A673 (cell line): ENCODE measurements around the gene CDK5RAP2. TPM values are rescaled to one million over a fixed set of nuclear protein-coding genes. Genes with fewer than 3 reads are reported as not detected.

ENCODE experiments used
- BruUV-seq: library from RNA; stranded (reverse); fragments of 400-500 nt; replicated peaks from 2 replicates; lab custom pipeline; 2021; lab: Mats Ljungman, UMichigan
- CTCF ChIA-PET: fragments of 300-600 bp; sonication (Branson Sonifier 250); formaldehyde crosslinking; loops from one replicate; lab custom pipeline; 2022; ENCODE audit warnings: antibody characterized with exemption; lab: Charles Lee
- POLR2A ChIA-PET: fragments of 300-600 bp; sonication (Branson Sonifier 250); formaldehyde crosslinking; loops from one replicate; lab custom pipeline; 2022; ENCODE audit warnings: antibody characterized with exemption; ENCODE audit not compliant: low non-redundant PET; lab: Charles Lee
- DNase-seq: peaks from one replicate; pipeline ENCODE4 v3.0.0-alpha.2; 2015; ENCODE audit warnings: low spot score
- H3K27ac ChIP-seq: fragments of 200-600 bp; sonication (generic); 2 replicates; pipeline ENCODE4 v1.5.1; 2016; ENCODE audit warnings: mixed run types, low read depth, mild to moderate bottlenecking, mixed read lengths, antibody characterized with exemption, low read length; ENCODE audit not compliant: poor library complexity, severe bottlenecking
- H3K27me3 ChIP-seq: fragments of 200-600 bp; sonication (generic); replicated peaks from 2 replicates; pipeline ENCODE4 v1.6.1; 2017; ENCODE audit warnings: mixed run types, low read depth, mild to moderate bottlenecking, mixed read lengths, antibody characterized with exemption, low read length; ENCODE audit not compliant: insufficient read depth, poor library complexity
- H3K36me3 ChIP-seq: fragments of 200-600 bp; sonication (generic); 2 replicates; pipeline ENCODE4 v1.6.1; 2016; ENCODE audit warnings: mixed run types, mild to moderate bottlenecking, mixed read lengths, antibody characterized with exemption, low read length; ENCODE audit not compliant: insufficient read depth, poor library complexity, severe bottlenecking
- H3K4me1 ChIP-seq: fragments of 200-600 bp; sonication (generic); 2 replicates; pipeline ENCODE4 v1.6.1; 2017; ENCODE audit warnings: mixed run types, mild to moderate bottlenecking, mixed read lengths, antibody characterized with exemption, low read length; ENCODE audit not compliant: insufficient read depth, poor library complexity, severe bottlenecking
- H3K4me3 ChIP-seq: fragments of 200-600 bp; sonication (generic); 2 replicates; pipeline ENCODE4 v1.5.1; 2016; ENCODE audit warnings: low read depth, mixed run types, mild to moderate bottlenecking, mixed read lengths, low read length; ENCODE audit not compliant: poor library complexity, severe bottlenecking
- H3K9me3 ChIP-seq: fragments of 200-600 bp; sonication (generic); 2 replicates; pipeline ENCODE4 v1.6.1; 2016; ENCODE audit warnings: mixed run types, low read depth, mild to moderate bottlenecking, mixed read lengths, antibody characterized with exemption, low read length; ENCODE audit not compliant: poor library complexity, severe bottlenecking
- CTCF ChIP-seq: fragments of 300-800, 200-600 bp; sonication (generic); conservative IDR thresholded peaks from 2 replicates; pipeline ENCODE4 v1.5.1; 2017; ENCODE audit warnings: low read depth, mild to moderate bottlenecking, antibody characterized with exemption, low read length, moderate library complexity, mixed read lengths
- EZH2 ChIP-seq: fragments of 200-600 bp; sonication (generic); IDR thresholded peaks from 2 replicates; pipeline ENCODE4 v1.6.1; 2017; ENCODE audit warnings: borderline replicate concordance, low read depth, mild to moderate bottlenecking, mixed read lengths, antibody characterized with exemption, low read length; ENCODE audit not compliant: poor library complexity, severe bottlenecking
- intact Hi-C: fragments of 100-400 bp; cut with micrococcal nuclease; formaldehyde crosslinking; loops from one replicate; pipeline ENCODE4 v1.10.0; 2022; ENCODE audit not compliant: unreplicated experiment
- total RNA-seq: library from RNA; stranded (reverse); gene quantifications from 2 replicates; pipeline ENCODE4 v1.2.3, GENCODE V29; 2021

Gene CDK5RAP2
- total RNA-seq, 1 experiment from 2014 or later, result 94.5 TPM

GRCh38 chr9:120627073-120627472 is 47.1 kb upstream of the CDK5RAP2 start:
- no peaks in the 10 kb centered on the region for H3K27me3 ChIP-seq

GRCh38 chr9:120626512-120626911 is 46.5 kb upstream of the CDK5RAP2 start:
- H3K9me3 ChIP-seq, result no peaks in the 10 kb centered on the region
- H3K27me3 ChIP-seq, result no peaks in the 10 kb centered on the region
- POLR2A ChIA-PET, result no interaction called here
- no TSS peak for BruUV-seq
- H3K4me3 ChIP-seq, result no peak overlapping the region
- no peak for DNase-seq
- intact Hi-C loops, result loop anchor here (10.0 kb wide), 1 partner anchor 448 kb away; the partner anchor contains the start of gene CNTRL
- no peak overlapping the region for H3K27ac ChIP-seq
- TF ChIP-seq CTCF, result no peak
- TF ChIP-seq EZH2, result no peak
- H3K36me3 ChIP-seq, result no peaks in the 10 kb centered on the region
- CTCF ChIA-PET, result no interaction called here
- H3K4me1 ChIP-seq, result peaks cover 11% of the 10 kb centered on the region

More at GRCh38 chr9:120627073-120627472, 47.1 kb upstream of the CDK5RAP2 start:
- no peak overlapping the region for H3K4me3 ChIP-seq
- H3K27ac ChIP-seq, result no peak overlapping the region
- POLR2A ChIA-PET, result no interaction called here
- CTCF ChIA-PET, result no interaction called here
- intact Hi-C loops, result loop anchor here (10.0 kb wide), 1 partner anchor 448 kb away; the partner anchor contains the start of gene CNTRL
- no peak for DNase-seq
- no TSS peak for BruUV-seq
- peaks cover 11% of the 10 kb centered on the region for H3K4me1 ChIP-seq
- no peaks in the 10 kb centered on the region for H3K36me3 ChIP-seq
- no peak for TF ChIP-seq EZH2
- no peak for TF ChIP-seq CTCF
- no peaks in the 10 kb centered on the region for H3K9me3 ChIP-seq

GRCh38 chr9:120625222-120625621 is 45.3 kb upstream of the CDK5RAP2 start:
- no peaks in the 10 kb centered on the region for H3K27me3 ChIP-seq
- H3K36me3 ChIP-seq, result no peaks in the 10 kb centered on the region
- peaks cover 11% of the 10 kb centered on the region for H3K4me1 ChIP-seq
- H3K27ac ChIP-seq, result peak overlapping the region; percentile 52
- no TSS peak for BruUV-seq
- H3K4me3 ChIP-seq, result no peak overlapping the region
- TF ChIP-seq EZH2, result no peak
- no peak for TF ChIP-seq CTCF
- H3K9me3 ChIP-seq, result no peaks in the 10 kb centered on the region
- DNase-seq, result peak; percentile 84
- POLR2A ChIA-PET, result no interaction called here
- CTCF ChIA-PET, result interaction anchor here (0.6 to 0.8 kb wide), 2 partner anchors 87 to 120 kb away, joined by 3 to 8 read pairs; no protein-coding TSS in a partner anchor
- intact Hi-C loops, result loop anchor here (10.0 kb wide), 1 partner anchor 450 kb away; the partner anchor contains the start of gene CNTRL
